H9 (cell line): Measurements from ENCODE around the gene SRGAP3. TPM values are rescaled to one million over a fixed set of nuclear protein-coding genes. Genes with fewer than 3 reads are reported as not detected.

Experiments
- DNase-seq: peaks from one replicate; pipeline ENCODE4 v3.0.0-alpha.2; 2017
- H2AFZ ChIP-seq: one replicate; pipeline ENCODE4 v1.6.1; 2013; ENCODE audit warnings: mild to moderate bottlenecking, low read length, control low read depth, moderate library complexity
- H2AK5ac ChIP-seq: 2 replicates; pipeline ENCODE4 v1.6.1; 2013; ENCODE audit warnings: low read length, control low read depth, mixed read lengths; ENCODE audit not compliant: insufficient read length
- H2BK120ac ChIP-seq: one replicate; pipeline ENCODE4 v1.6.1; 2013; ENCODE audit warnings: low read depth, mild to moderate bottlenecking, low read length, control low read depth, inconsistent platforms; ENCODE audit not compliant: poor library complexity, severe bottlenecking
- H2BK12ac ChIP-seq: 2 replicates; pipeline ENCODE4 v1.6.1; 2013; ENCODE audit warnings: low read length, control low read depth, mixed read lengths, low read depth; ENCODE audit not compliant: insufficient read length
- H2BK15ac ChIP-seq: 2 replicates; pipeline ENCODE4 v1.6.1; 2013; ENCODE audit warnings: low read depth, low read length, control low read depth
- H2BK20ac ChIP-seq: one replicate; pipeline ENCODE4 v1.6.1; 2013; ENCODE audit warnings: low read depth, mild to moderate bottlenecking, low read length, control low read depth, inconsistent platforms; ENCODE audit not compliant: poor library complexity, severe bottlenecking
- H2BK5ac ChIP-seq: 2 replicates; pipeline ENCODE4 v1.6.1; 2013; ENCODE audit warnings: low read length, control low read depth, mixed read lengths; ENCODE audit not compliant: insufficient read length
- H3K14ac ChIP-seq: 2 replicates; pipeline ENCODE4 v1.6.1; 2013; ENCODE audit warnings: low read length, control low read depth; ENCODE audit not compliant: insufficient read depth
- H3K18ac ChIP-seq: 2 replicates; pipeline ENCODE4 v1.6.1; 2013; ENCODE audit warnings: low read depth, mild to moderate bottlenecking, mixed read lengths, low read length, control low read depth; ENCODE audit not compliant: insufficient read length
- H3K23ac ChIP-seq: 2 replicates; pipeline ENCODE4 v1.6.1; 2013; ENCODE audit warnings: low read length, control low read depth, mixed read lengths, low read depth; ENCODE audit not compliant: insufficient read length
- H3K23me2 ChIP-seq: 2 replicates; pipeline ENCODE4 v1.6.1; 2013; ENCODE audit warnings: low read depth, mild to moderate bottlenecking, mixed read lengths, low read length, control low read depth; ENCODE audit not compliant: insufficient read length, poor library complexity, severe bottlenecking
- H3K27ac ChIP-seq: 2 replicates; pipeline ENCODE4 v1.5.1; 2013; ENCODE audit warnings: low read length, control low read depth, mixed read lengths, low read depth; ENCODE audit not compliant: insufficient read length
- H3K27me3 ChIP-seq: 2 replicates; pipeline ENCODE4 v1.6.1; 2013; ENCODE audit warnings: low read length, control low read depth, inconsistent platforms; ENCODE audit not compliant: insufficient read depth
- H3K4ac ChIP-seq: 2 replicates; pipeline ENCODE4 v1.6.1; 2013; ENCODE audit warnings: low read depth, mild to moderate bottlenecking, control low read depth, inconsistent platforms, low read length, moderate library complexity
- H3K4me1 ChIP-seq: 2 replicates; pipeline ENCODE4 v1.6.1; 2013; ENCODE audit warnings: low read length, control low read depth, inconsistent platforms; ENCODE audit not compliant: insufficient read depth
- H3K4me2 ChIP-seq: 2 replicates; pipeline ENCODE4 v1.6.1; 2013; ENCODE audit warnings: low read length, control low read depth, mixed read lengths; ENCODE audit not compliant: insufficient read length, insufficient read depth
- H3K56ac ChIP-seq: 2 replicates; pipeline ENCODE4 v1.6.1; 2013; ENCODE audit warnings: low read depth, mild to moderate bottlenecking, mixed read lengths, low read length, control low read depth; ENCODE audit not compliant: insufficient read length
- H3K79me1 ChIP-seq: 2 replicates; pipeline ENCODE4 v1.6.1; 2013; ENCODE audit warnings: low read depth, mild to moderate bottlenecking, moderate library complexity, low read length, control low read depth, inconsistent platforms; ENCODE audit not compliant: insufficient read depth, poor library complexity, severe bottlenecking
- H3K79me2 ChIP-seq: 2 replicates; pipeline ENCODE4 v1.6.1; 2013; ENCODE audit warnings: low read length, control low read depth, inconsistent platforms; ENCODE audit not compliant: insufficient read depth
- H3K9ac ChIP-seq: 2 replicates; pipeline ENCODE4 v1.6.1; 2013; ENCODE audit warnings: low read length, control low read depth, mixed read lengths; ENCODE audit not compliant: insufficient read length; ENCODE audit errors: extremely low read depth
- H3K9me3 ChIP-seq: one replicate; pipeline ENCODE4 v1.6.1; 2013; ENCODE audit warnings: low read depth, low read length, inconsistent platforms; ENCODE audit not compliant: control insufficient read depth
- H3T11ph ChIP-seq: one replicate; pipeline ENCODE4 v1.6.1; 2013; ENCODE audit warnings: mild to moderate bottlenecking, low read length, control low read depth, inconsistent platforms
- H4K20me1 ChIP-seq: one replicate; pipeline ENCODE4 v1.6.1; 2013; ENCODE audit not compliant: control insufficient read depth, insufficient read length, insufficient read depth
- H4K5ac ChIP-seq: 2 replicates; pipeline ENCODE4 v1.6.1; 2013; ENCODE audit warnings: low read depth, mild to moderate bottlenecking, mixed read lengths, low read length, control low read depth; ENCODE audit not compliant: insufficient read length
- H4K8ac ChIP-seq: replicated peaks from 2 replicates; pipeline ENCODE4 v1.6.1; 2013; ENCODE audit warnings: low read length, control low read depth, mixed read lengths, low read depth; ENCODE audit not compliant: insufficient read length
- H4K91ac ChIP-seq: 2 replicates; pipeline ENCODE4 v1.6.1; 2013; ENCODE audit warnings: low read depth, mild to moderate bottlenecking, moderate library complexity, mixed read lengths, low read length, control low read depth; ENCODE audit not compliant: insufficient read length
- H3K27ac Mint-ChIP-seq, 3 experiments: 2 replicates in 2 of 3; 3 replicates in 1 of 3; pipeline ENCODE4 v1.8.0; 2020 to 2021; ENCODE audit warnings: mixed read lengths in 3 of 3, mild to moderate bottlenecking in 1 of 3, moderate library complexity in 1 of 3
- H3K27me3 Mint-ChIP-seq: 2 replicates; pipeline ENCODE4 v1.8.0; 2021; ENCODE audit warnings: low read depth, mild to moderate bottlenecking, moderate library complexity, mixed read lengths
- H3K36me3 Mint-ChIP-seq, 3 experiments: 2 replicates in 2 of 3; 3 replicates in 1 of 3; pipeline ENCODE4 v1.8.0; 2020 to 2021; ENCODE audit warnings: low read depth in 3 of 3, mixed read lengths in 3 of 3; ENCODE audit not compliant: insufficient read depth in 1 of 3
- H3K4me1 Mint-ChIP-seq, 2 experiments: 2 replicates each; pipeline ENCODE4 v1.8.0; 2020; ENCODE audit warnings: mixed read lengths in 2 of 2
- H3K4me3 Mint-ChIP-seq, 2 experiments: 2 replicates in 1 of 2; 3 replicates in 1 of 2; pipeline ENCODE4 v1.8.0; 2020 to 2021; ENCODE audit warnings: mild to moderate bottlenecking in 2 of 2, mixed read lengths in 2 of 2, moderate library complexity in 1 of 2
- H3K9me3 Mint-ChIP-seq, 2 experiments: 2 replicates in 1 of 2; 3 replicates in 1 of 2; pipeline ENCODE4 v1.8.0; 2020; ENCODE audit warnings: mild to moderate bottlenecking in 2 of 2, mixed read lengths in 2 of 2, moderate library complexity in 1 of 2
- CTCF ChIP-seq: fragments of 200-600 bp; sonication (generic); conservative IDR thresholded peaks from 3 replicates; pipeline ENCODE4 v1.8.0; 2021; ENCODE audit warnings: antibody characterized with exemption, mild to moderate bottlenecking
- WGBS: extraction: QIAGEN DNeasy Blood & Tissue Kit; methylation state at CpG from one replicate; pipeline ENCODE4 v1.1.7; 2013; ENCODE audit warnings: missing lambda C conversion rate, low lambda C conversion rate, mixed read lengths; ENCODE audit not compliant: insufficient read length; ENCODE audit errors: extremely low coverage; 5-methylcytosine and 5-hydroxymethylcytosine counted together
- total RNA-seq: library from RNA; stranded (reverse); gene quantifications from 2 replicates; pipeline ENCODE4 v1.2.1, GENCODE V29; 2021

SRGAP3 gene
- total RNA-seq, 1 experiment from 2014 or later = 3.4 TPM

- Histone ChIP-seq H3K9ac (no peak overlapping the region), H3K18ac (no peak overlapping the region), H3K4ac (no peak overlapping the region), H3K4me1 (no peaks in the 10 kb centered on the region), H2AK5ac (no peak overlapping the region), H4K20me1 (no peaks in the 10 kb centered on the region), H2BK12ac (no peak overlapping the region), H3T11ph (no peak overlapping the region), H2BK5ac (no peak overlapping the region), H4K91ac (no peak overlapping the region), H3K79me2 (no peaks in the 10 kb centered on the region), H3K56ac (no peak overlapping the region), H3K14ac (no peak overlapping the region), H3K27ac (no peak overlapping the region), H3K79me1 (no peaks in the 10 kb centered on the region), H3K27me3 (no peaks in the 10 kb centered on the region), H3K4me2 (no peak overlapping the region), H4K5ac (no peak overlapping the region), H2AFZ (no peak overlapping the region), H2BK20ac (no peak overlapping the region), H2BK120ac (no peak overlapping the region), H3K9me3 (no peaks in the 10 kb centered on the region), H4K8ac (no peak overlapping the region), H3K23me2 (no peaks in the 10 kb centered on the region), H3K23ac (no peak overlapping the region), H2BK15ac (no peak overlapping the region)
- Mint-ChIP-seq H3K27ac (no peak overlapping the region), H3K4me3 (no peak overlapping the region), H3K27me3 (no peaks in the 10 kb centered on the region; the same call in 1 of the 2 replicates), H3K36me3 (no peaks in the 10 kb centered on the region), H3K4me1 (peaks cover 13 to 20% of the 10 kb centered on the region in 2 experiments), H3K9me3 (no peaks in the 10 kb centered on the region)
- WGBS = no CpG with 5 or more reads among the region's 5 CpGs
- no peak for DNase-seq
- no peak for TF ChIP-seq CTCF
Observed at GRCh38 chr3:9175421-9175820, 74.0 kb downstream of the SRGAP3 start.
